EH (cell line): ENCODE data around the gene GDI1.
A peak's percentile ranks its signal among the peaks of the same experiment; 100 is the strongest.

Experiments used
- DNase-seq: peaks from one replicate; pipeline ENCODE4 v3.0.0-alpha.2; 2015; ENCODE audit warnings: low read depth

Gene GDI1

DNA sequence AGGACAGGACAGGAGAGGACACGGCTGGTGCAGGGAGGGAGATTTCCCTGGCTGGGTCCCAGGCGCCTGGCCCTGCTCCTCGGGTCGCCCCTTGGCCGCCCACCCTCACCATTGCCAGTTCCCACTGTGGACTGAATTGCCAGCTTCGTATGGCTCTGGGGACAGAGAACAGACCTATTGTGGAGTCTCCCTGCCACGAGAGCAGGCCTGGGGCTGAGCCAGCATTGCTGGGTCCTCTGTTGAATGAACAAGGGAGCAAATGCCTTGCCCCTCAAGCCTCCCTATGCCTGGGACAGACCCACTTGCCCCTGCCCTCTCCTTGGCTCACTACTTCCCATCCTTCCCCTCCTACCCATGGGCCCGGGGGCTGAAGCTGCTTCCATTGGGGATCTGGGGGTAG lies 25.4 kb downstream of the GDI1 start:
- no peak for DNase-seq

GRCh38 chrX:154463611-154464220 lies 26.8 kb downstream of the GDI1 start:
- DNase-seq = no peak

- DNase-seq = no peak
These were observed 27.9 kb downstream of the GDI1 start for GRCh38 chrX:154464806-154465365.

DNA sequence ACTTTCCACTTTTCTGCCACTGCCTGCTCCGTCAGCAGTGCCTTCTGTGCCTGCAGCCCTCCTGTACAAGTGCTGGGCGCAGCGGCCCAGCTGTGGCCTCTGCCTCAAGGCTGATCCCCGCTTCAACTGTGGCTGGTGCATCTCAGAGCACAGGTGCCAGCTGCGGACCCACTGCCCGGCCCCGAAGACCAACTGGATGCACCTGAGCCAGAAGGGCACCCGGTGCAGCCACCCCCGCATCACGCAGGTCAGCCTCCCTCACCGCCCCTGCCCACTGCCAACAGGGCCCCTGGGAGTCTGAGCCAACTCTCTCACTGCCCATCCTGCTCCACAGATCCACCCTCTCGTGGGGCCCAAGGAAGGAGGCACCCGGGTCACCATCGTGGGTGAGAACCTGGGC lies 28.6 kb downstream of the GDI1 start:
- no peak for DNase-seq

DNA sequence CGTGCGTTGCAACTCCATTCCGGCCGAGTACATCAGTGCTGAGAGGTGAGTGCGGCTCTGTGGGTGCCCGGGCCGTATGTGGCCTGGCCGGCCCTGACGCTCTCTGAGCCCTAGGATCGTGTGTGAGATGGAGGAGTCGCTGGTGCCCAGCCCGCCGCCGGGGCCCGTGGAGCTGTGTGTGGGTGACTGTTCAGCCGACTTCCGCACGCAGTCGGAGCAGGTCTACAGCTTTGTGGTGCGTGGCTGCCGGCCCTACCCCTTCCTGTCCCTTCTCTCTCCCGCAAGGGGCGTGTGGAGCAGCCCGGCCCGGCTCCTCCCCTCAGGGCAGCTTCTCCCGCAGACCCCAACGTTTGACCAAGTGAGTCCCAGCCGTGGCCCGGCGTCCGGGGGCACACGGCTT lies 29.1 kb downstream of the GDI1 start:
- no peak for DNase-seq

DNA sequence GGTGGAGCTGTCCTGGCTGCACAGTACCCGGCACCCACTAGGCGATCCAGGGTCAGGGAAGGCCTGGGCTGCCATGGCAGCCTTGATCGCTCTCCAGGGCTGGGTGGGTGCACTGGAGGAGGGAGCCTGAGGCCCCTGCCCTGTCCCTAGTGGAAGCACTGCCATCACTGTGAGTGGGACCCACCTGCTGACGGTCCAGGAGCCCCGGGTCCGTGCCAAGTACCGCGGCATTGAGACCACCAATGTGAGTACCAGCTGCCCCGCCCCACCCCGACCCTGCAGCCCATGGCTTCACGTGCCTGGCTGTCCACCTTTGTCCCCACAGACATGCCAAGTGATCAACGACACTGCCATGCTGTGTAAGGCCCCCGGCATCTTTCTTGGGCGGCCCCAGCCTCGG lies 30.0 kb downstream of the GDI1 start:
- DNase-seq = no peak

- DNase-seq = no peak
These were observed 30.6 kb downstream of the GDI1 start for GRCh38 chrX:154467556-154467955.

DNA sequence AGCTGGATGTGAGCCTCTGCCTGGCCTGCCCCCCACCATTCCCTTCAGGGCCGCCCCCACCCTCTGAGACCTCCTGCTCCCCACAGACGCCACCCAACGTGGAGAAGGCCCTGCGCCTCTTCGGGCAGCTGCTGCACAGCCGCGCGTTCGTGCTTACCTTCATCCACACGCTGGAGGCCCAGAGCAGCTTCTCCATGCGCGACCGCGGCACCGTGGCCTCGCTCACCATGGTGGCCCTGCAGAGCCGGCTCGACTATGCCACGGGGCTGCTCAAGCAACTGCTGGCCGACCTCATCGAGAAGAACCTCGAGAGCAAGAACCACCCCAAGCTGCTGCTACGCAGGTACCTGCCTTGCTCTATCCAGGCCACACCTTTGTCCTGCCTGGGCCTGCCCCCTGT lies 31.3 kb downstream of the GDI1 start:
- DNase-seq = no peak

- no peak for DNase-seq
These were observed 32.2 kb downstream of the GDI1 start for GRCh38 chrX:154469114-154469513.

- DNase-seq = no peak
These were observed 32.9 kb downstream of the GDI1 start for GRCh38 chrX:154469880-154470279.

GRCh38 chrX:154470434-154470833 lies 33.5 kb downstream of the GDI1 start:
- no peak for DNase-seq

DNA sequence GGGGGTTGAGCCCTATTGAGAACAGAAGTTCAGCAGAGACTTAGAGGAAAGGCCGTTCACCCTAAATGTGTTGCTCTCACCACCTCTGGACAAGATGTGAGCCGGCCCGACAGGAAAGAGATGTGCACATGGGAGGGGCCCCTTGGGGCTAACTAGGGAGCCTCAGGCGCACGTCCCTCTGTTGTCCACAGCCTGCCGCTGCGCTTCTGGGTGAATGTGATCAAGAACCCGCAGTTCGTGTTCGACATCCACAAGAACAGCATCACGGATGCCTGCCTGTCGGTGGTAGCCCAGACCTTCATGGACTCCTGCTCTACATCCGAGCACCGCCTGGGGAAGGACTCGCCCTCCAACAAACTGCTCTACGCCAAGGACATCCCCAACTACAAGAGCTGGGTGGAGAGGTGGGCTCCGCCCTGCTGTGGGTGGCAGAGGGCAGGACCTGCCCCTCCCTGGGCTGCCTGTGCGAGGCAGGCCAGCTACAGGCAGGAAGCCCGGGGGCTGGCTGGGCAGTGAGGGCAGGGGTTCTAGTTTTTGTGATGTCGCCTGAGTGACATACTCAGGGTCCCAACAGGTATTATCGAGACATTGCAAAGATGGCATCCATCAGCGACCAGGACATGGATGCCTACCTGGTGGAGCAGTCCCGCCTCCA lies 34.1 kb downstream of the GDI1 start:
- DNase-seq = no peak

- no peak for DNase-seq
These were observed 35.1 kb downstream of the GDI1 start for GRCh38 chrX:154471839-154472684.

GRCh38 chrX:154472685-154473632 lies 36.0 kb downstream of the GDI1 start:
- no peak for DNase-seq

GRCh38 chrX:154473683-154474082 lies 36.7 kb downstream of the GDI1 start:
- no peak for DNase-seq

- no peak for DNase-seq
These were observed 39.9 kb downstream of the GDI1 start for GRCh38 chrX:154476821-154477220.

- no peak for DNase-seq
These were observed 41.0 kb downstream of the GDI1 start for GRCh38 chrX:154477891-154478477.

DNA sequence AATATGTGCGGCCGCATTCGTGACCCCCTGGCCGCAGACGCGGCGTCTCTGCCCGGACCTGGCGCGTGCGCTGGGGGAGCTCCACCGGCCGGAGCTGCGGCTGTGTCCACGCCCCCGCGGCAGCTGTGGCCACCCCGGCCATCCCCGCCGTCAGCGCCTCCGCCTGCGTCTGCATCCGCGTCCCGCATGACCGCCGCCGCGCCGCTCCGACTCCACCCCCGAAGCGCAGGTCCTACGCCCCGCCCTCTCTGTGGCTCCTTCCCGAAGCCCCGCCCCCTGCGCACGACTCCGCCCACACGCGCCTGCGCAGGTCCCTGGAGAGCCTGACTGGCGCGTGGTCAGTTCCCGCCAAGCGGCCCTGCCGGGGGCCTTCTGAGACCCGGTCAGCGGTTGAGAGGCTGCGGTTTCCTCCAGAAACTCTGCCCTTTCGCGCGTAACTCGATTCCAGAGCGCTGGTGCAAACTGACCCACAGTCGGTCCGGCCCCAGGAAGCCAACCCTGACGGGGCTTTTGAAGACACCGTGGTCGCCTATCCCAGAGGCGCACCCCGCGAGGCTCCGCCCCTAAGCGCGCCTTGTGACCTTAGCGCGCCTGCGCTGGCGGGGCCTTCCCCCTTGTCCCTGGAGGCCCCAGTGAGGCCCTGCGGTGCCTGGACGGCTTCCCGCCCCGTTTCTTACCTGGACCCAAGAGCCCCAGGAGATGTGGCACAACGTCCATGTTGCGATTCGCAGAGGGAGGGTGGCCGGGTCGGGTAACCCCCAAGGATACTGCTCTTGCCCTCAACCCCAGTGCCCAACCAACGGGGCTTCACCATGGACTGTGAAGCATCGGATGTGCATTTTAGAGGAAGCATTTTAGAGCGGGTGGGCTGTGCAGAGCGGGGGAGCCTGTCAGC lies 42.0 kb downstream of the GDI1 start, which contains the start of gene LAGE3:
Gene LAGE3 (minus strand): TSS at position 554 of the 895 bp plus-strand sequence. CDS start 366 bp downstream, at position 188.
- peak; percentile 88 for DNase-seq

- no peak for DNase-seq
These were observed 44.2 kb downstream of the GDI1 start for GRCh38 chrX:154481195-154481594.
